Muscle layer of colon (tissue), 2 donors: ENCODE measurements around the gene LGR6.
"Not testable (repeated sequence)": the region's sequence is repeated elsewhere in the genome, so short reads cannot be mapped to it uniquely, and the experiment has no call there.

ENCODE experiments used
- H3K27ac ChIP-seq: one replicate; pipeline ENCODE4 v1.7.0; 2013; ENCODE audit warnings: low read depth, mild to moderate bottlenecking, low read length, moderate library complexity
- H3K27me3 ChIP-seq, 2 donors: one replicate each; pipeline ENCODE4 v1.7.0; 2013; ENCODE audit warnings: low read length in 2 of 2, mild to moderate bottlenecking in 2 of 2; ENCODE audit not compliant: insufficient read depth in 2 of 2, control insufficient read depth in 1 of 2
- H3K36me3 ChIP-seq: one replicate; pipeline ENCODE4 v1.7.0; 2013; ENCODE audit warnings: mild to moderate bottlenecking, low read length; ENCODE audit not compliant: insufficient read depth
- H3K4me1 ChIP-seq: one replicate; pipeline ENCODE4 v1.7.0; 2013; ENCODE audit warnings: mild to moderate bottlenecking, low read length; ENCODE audit not compliant: insufficient read depth
- H3K4me3 ChIP-seq, 2 donors: one replicate each; pipeline ENCODE4 v1.7.0; 2013; ENCODE audit warnings: low read length in 2 of 2, low read depth in 1 of 2, mild to moderate bottlenecking in 1 of 2, moderate library complexity in 1 of 2
- H3K9ac ChIP-seq: one replicate; pipeline ENCODE4 v1.7.0; 2013; ENCODE audit warnings: low read length
- H3K9me3 ChIP-seq: one replicate; pipeline ENCODE4 v1.7.0; 2013; ENCODE audit warnings: mild to moderate bottlenecking, low read length
- donor health status: abdominal sarcoma.
- donor health status: Adenocarcinoma of cecum.

The LGR6 gene

GRCh38 chr1:202168861-202169260 is 24.7 kb upstream of the LGR6 start:
- no peaks in the 10 kb centered on the region for H3K4me1 ChIP-seq
- H3K27me3 ChIP-seq: no peaks in the 10 kb centered on the region
- H3K9me3 ChIP-seq: no peaks in the 10 kb centered on the region
- no peak overlapping the region for H3K4me3 ChIP-seq
- H3K9ac ChIP-seq: no peak overlapping the region
- no peak overlapping the region for H3K27ac ChIP-seq
- H3K36me3 ChIP-seq: no peaks in the 10 kb centered on the region

DNA sequence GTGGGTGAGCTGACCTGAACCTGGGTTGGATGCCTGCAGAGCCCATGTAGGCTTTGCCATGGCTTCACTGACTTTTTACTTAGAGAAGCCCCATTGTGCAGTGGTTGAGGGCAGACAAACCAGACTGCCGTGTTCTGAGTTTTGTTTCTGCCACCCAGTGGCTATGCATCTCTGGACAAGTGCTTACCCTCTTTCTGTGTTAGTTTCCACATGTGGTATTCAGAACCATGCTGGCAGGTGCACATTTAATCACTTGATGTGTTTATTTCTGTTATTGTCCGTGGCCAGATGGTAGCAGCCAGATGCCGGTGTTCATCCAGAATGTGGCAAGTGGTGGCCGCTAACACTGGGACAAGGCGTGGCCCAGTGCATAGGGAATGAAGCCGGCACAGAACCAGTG is 22.9 kb upstream of the LGR6 start:
- H3K9ac ChIP-seq: no peak overlapping the region
- no peaks in the 10 kb centered on the region for H3K36me3 ChIP-seq
- H3K4me1 ChIP-seq: no peaks in the 10 kb centered on the region
- no peaks in the 10 kb centered on the region for H3K27me3 ChIP-seq
- no peak overlapping the region for H3K4me3 ChIP-seq
- no peaks in the 10 kb centered on the region for H3K9me3 ChIP-seq
- no peak overlapping the region for H3K27ac ChIP-seq

- Histone ChIP-seq H3K9ac (no peak overlapping the region), H3K9me3 (no peaks in the 10 kb centered on the region), H3K27me3 (no peaks in the 10 kb centered on the region), H3K4me1 (no peaks in the 10 kb centered on the region), H3K36me3 (no peaks in the 10 kb centered on the region), H3K27ac (no peak overlapping the region), H3K4me3 (no peak overlapping the region)
Observed at GRCh38 chr1:202171292-202172014, 22.1 kb upstream of the LGR6 start.

DNA sequence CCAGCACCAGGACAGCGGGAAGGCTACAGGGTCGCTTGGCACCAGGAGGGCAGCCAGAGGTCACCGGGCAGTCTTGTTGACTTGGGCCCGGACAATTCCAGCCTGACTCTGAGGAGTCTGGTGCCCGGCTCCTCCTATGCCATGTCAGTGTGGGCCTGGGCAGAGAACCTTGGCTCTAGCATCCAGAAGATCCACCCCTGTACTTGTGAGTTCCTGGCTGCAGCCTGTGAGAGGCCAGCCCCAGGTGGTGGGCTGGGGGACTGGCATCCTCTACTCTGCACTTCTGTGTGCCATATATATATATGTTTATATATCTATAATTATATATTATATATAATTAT is 21.6 kb upstream of the LGR6 start:
- H3K27me3 ChIP-seq: no peaks in the 10 kb centered on the region
- no peak overlapping the region for H3K27ac ChIP-seq
- H3K36me3 ChIP-seq: no peaks in the 10 kb centered on the region
- no peak overlapping the region for H3K4me3 ChIP-seq
- no peaks in the 10 kb centered on the region for H3K9me3 ChIP-seq
- no peak overlapping the region for H3K9ac ChIP-seq
- H3K4me1 ChIP-seq: no peaks in the 10 kb centered on the region

GRCh38 chr1:202173993-202174392 is 19.6 kb upstream of the LGR6 start:
- H3K9me3 ChIP-seq: no peaks in the 10 kb centered on the region
- H3K27ac ChIP-seq: no peak overlapping the region
- H3K36me3 ChIP-seq: no peaks in the 10 kb centered on the region
- no peaks in the 10 kb centered on the region for H3K4me1 ChIP-seq
- H3K4me3 ChIP-seq: no peak overlapping the region
- H3K27me3 ChIP-seq: no peaks in the 10 kb centered on the region
- no peak overlapping the region for H3K9ac ChIP-seq

GRCh38 chr1:202176949-202177927 is 16.4 kb upstream of the LGR6 start:
- Histone ChIP-seq H3K27ac (no peak overlapping the region), H3K9ac (no peak overlapping the region), H3K36me3 (no peaks in the 10 kb centered on the region), H3K9me3 (no peaks in the 10 kb centered on the region), H3K27me3 (peaks cover 0 to 6% of the 10 kb centered on the region in 2 donors), H3K4me3 (no peak overlapping the region), H3K4me1 (no peaks in the 10 kb centered on the region)

DNA sequence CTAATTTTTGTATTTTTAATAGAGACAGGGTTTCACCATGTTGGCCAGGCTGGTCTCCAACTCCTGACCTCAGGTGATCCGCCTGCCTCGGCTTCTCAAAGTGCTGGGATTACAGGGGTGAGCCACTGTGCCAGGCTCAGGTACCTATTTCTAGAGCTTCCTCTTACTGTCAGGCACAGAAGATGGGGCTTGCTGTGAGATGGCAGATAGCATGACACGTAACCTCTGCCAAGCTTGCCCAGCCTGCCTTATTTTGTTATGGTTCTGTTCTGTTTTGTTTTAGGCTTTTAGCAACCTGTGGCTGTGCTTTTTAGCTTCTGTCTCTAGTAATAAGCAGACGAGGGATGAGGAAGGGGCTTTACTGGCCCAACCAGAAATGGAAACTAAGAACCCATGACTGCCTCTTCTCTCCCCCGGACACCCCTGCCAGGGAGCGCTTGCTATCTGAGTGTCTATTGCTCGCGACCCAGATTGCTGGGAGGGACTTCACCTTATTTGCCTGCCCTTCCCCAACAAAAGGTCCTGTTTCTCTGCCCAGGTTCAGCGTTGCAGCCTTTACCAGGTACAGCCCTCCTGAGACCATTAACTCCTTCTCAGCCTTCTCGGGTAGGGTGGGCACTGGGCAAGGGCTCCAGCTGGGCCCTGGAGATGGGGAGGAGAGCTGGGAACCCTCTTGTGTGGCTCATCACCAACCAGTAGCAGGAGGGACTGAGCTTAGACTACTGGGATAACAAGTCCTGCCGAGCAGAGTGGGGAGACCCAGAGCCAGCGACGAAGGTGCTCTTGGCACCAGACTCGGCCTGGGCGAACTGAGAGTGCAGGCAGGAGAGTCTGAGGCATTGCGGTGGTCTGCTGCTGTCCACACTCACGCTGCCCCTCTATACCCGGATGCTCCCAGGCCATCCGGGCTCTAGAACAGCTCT is 13.5 kb upstream of the LGR6 start:
- Histone ChIP-seq H3K9ac (no peak overlapping the region), H3K27me3 (peaks cover 0 to 10% of the 10 kb centered on the region in 2 donors), H3K4me1 (no peaks in the 10 kb centered on the region), H3K27ac (no peak overlapping the region), H3K4me3 (no peak overlapping the region), H3K36me3 (no peaks in the 10 kb centered on the region), H3K9me3 (no peaks in the 10 kb centered on the region)

GRCh38 chr1:202180751-202181139 is 12.9 kb upstream of the LGR6 start:
- not testable (repeated sequence) for H3K27ac ChIP-seq, H3K4me3 ChIP-seq, H3K36me3 ChIP-seq, H3K9ac ChIP-seq, H3K4me1 ChIP-seq, H3K9me3 ChIP-seq
- H3K27me3 ChIP-seq: peaks cover 0 to 10% of the 10 kb centered on the region in 2 donors

GRCh38 chr1:202181586-202181985 is 12.0 kb upstream of the LGR6 start:
- Histone ChIP-seq H3K9ac (no peak overlapping the region), H3K27ac (no peak overlapping the region), H3K9me3 (no peaks in the 10 kb centered on the region), H3K4me3 (no peak overlapping the region), H3K4me1 (no peaks in the 10 kb centered on the region), H3K27me3 (peaks cover 0 to 10% of the 10 kb centered on the region in 2 donors), H3K36me3 (no peaks in the 10 kb centered on the region)

- no peaks in the 10 kb centered on the region for H3K4me1 ChIP-seq
- no peaks in the 10 kb centered on the region for H3K9me3 ChIP-seq
- no peak overlapping the region for H3K9ac ChIP-seq
- no peak overlapping the region for H3K4me3 ChIP-seq
- H3K36me3 ChIP-seq: no peaks in the 10 kb centered on the region
- H3K27me3 ChIP-seq: peaks cover 0 to 10% of the 10 kb centered on the region in 2 donors
- no peak overlapping the region for H3K27ac ChIP-seq
Observed at GRCh38 chr1:202182040-202182877, 11.3 kb upstream of the LGR6 start.
